IPS-20b (cell line): ENCODE measurements around the gene AFDN.

Experiments used
- H3K27ac ChIP-seq: one replicate; pipeline ENCODE4 v1.5.1; 2013; ENCODE audit warnings: low read length
- H3K27me3 ChIP-seq: 2 replicates; pipeline ENCODE4 v1.6.1; 2013; ENCODE audit warnings: mild to moderate bottlenecking, low read length, inconsistent platforms; ENCODE audit not compliant: insufficient read depth
- H3K36me3 ChIP-seq: 2 replicates; pipeline ENCODE4 v1.6.1; 2013; ENCODE audit warnings: low read depth, mild to moderate bottlenecking, inconsistent platforms, low read length, moderate library complexity; ENCODE audit not compliant: insufficient read depth
- H3K4me1 ChIP-seq: 2 replicates; pipeline ENCODE4 v1.6.1; 2013; ENCODE audit warnings: mild to moderate bottlenecking, control low read depth, inconsistent platforms, low read length, moderate library complexity; ENCODE audit not compliant: insufficient read depth
- H3K4me3 ChIP-seq: 2 replicates; pipeline ENCODE4 v1.5.1; 2013; ENCODE audit warnings: mild to moderate bottlenecking, low read length, inconsistent platforms
- H3K9ac ChIP-seq: 2 replicates; pipeline ENCODE4 v1.6.1; 2013; ENCODE audit warnings: low read depth, mild to moderate bottlenecking, inconsistent platforms, low read length, moderate library complexity
- H3K9me3 ChIP-seq: 2 replicates; pipeline ENCODE4 v1.6.1; 2013; ENCODE audit warnings: mild to moderate bottlenecking, low read depth, low read length, inconsistent platforms; ENCODE audit not compliant: insufficient read depth

The AFDN gene

DNA sequence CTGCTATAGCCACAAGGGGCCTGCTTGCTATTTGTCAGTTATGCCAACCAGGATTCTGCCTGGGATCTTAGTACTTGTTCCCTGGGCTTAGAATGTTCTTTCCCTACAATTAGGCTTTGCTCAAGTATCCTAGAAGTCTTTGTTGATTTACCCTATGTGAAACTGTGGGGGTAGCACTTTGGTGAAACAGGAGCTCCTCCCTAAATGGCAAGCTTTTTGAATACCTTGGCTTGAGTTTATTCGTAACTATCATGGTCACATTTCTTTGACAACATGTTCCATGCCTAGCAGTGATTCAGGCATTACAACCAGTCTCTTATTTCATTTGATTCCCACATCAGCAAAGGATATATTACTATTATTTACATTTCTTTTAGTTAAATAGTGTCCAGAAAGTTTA, 21.2 kb downstream of the AFDN start:
- no peak overlapping the region for H3K4me3 ChIP-seq
- H3K9ac ChIP-seq = no peak overlapping the region; the same call in 1 of the 2 replicates
- H3K27me3 ChIP-seq = no peaks in the 10 kb centered on the region
- no peak overlapping the region for H3K27ac ChIP-seq
- H3K36me3 ChIP-seq = no peaks in the 10 kb centered on the region
- H3K9me3 ChIP-seq = no peaks in the 10 kb centered on the region
- peaks cover 56% of the 10 kb centered on the region for H3K4me1 ChIP-seq

DNA sequence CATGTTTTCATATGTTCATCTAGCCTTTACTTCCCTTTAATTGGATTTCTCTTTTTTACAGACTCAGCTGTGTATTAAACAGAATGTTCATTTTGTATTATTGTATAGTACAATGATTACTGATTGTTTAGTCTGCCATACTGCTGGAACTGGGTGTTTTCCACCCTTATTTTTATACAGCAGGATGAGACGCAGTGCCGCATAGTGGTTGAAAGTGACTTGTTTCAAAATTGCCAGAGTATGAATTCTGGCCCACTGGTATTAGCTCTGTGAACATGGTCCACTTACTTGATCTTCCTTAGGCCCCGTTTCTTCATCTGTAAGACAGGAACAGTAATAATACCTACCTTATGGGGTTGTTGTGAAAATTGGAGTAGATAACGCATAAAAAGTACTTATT, 22.1 kb downstream of the AFDN start:
- peak overlapping the region; percentile 36 for H3K27ac ChIP-seq

GRCh38 chr6:167849846-167850459, 23.2 kb downstream of the AFDN start:
- peaks cover 52% of the 10 kb centered on the region for H3K4me1 ChIP-seq
- peak overlapping the region; percentile 59; the same call in 1 of the 2 replicates for H3K9ac ChIP-seq
- peak overlapping the region; percentile 36 for H3K27ac ChIP-seq
- no peaks in the 10 kb centered on the region for H3K9me3 ChIP-seq
- H3K36me3 ChIP-seq = no peaks in the 10 kb centered on the region
- no peaks in the 10 kb centered on the region for H3K27me3 ChIP-seq
- H3K4me3 ChIP-seq = peak overlapping the region; percentile 34; the same call in 1 of the 2 replicates

More for the DNA sequence above, 22.1 kb downstream of the AFDN start:
- no peaks in the 10 kb centered on the region for H3K36me3 ChIP-seq
- H3K4me3 ChIP-seq = peak overlapping the region; percentile 34; the same call in 1 of the 2 replicates
- no peaks in the 10 kb centered on the region for H3K9me3 ChIP-seq
- no peaks in the 10 kb centered on the region for H3K27me3 ChIP-seq
- peak overlapping the region; percentile 59; the same call in 1 of the 2 replicates for H3K9ac ChIP-seq
- H3K4me1 ChIP-seq = peaks cover 52% of the 10 kb centered on the region

DNA sequence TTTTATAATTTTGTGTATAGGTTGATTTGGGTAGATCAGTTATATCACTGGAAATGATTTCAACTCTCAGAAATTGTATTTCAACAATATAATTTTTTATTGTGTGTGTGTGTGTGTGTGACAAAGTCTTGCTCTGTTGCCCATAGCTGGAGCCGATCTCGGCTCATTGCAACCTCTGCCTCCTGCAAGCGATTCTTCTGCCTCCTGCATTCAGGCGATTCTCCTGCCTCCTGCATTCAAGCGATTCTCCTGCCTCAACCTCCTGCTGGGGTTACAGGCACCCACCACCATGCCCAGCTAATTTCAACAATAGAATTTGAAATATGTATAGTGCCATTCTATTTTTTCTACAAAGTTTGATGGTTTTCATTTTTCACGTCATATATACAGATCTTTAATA, 24.1 kb downstream of the AFDN start:
- peaks cover 57% of the 10 kb centered on the region for H3K4me1 ChIP-seq
- no peaks in the 10 kb centered on the region for H3K36me3 ChIP-seq
- H3K9me3 ChIP-seq = no peaks in the 10 kb centered on the region
- H3K4me3 ChIP-seq = peak overlapping the region; percentile 34; the same call in 1 of the 2 replicates
- no peaks in the 10 kb centered on the region for H3K27me3 ChIP-seq
- H3K9ac ChIP-seq = peak overlapping the region; percentile 59; the same call in 1 of the 2 replicates
- H3K27ac ChIP-seq = no peak overlapping the region

GRCh38 chr6:167851370-167851952, 24.8 kb downstream of the AFDN start:
- H3K4me1 ChIP-seq = peaks cover 62% of the 10 kb centered on the region
- H3K36me3 ChIP-seq = no peaks in the 10 kb centered on the region
- H3K9me3 ChIP-seq = no peaks in the 10 kb centered on the region
- no peak overlapping the region for H3K27ac ChIP-seq
- H3K27me3 ChIP-seq = no peaks in the 10 kb centered on the region
- H3K4me3 ChIP-seq = no peak overlapping the region
- no peak overlapping the region; the same call in 1 of the 2 replicates for H3K9ac ChIP-seq

DNA sequence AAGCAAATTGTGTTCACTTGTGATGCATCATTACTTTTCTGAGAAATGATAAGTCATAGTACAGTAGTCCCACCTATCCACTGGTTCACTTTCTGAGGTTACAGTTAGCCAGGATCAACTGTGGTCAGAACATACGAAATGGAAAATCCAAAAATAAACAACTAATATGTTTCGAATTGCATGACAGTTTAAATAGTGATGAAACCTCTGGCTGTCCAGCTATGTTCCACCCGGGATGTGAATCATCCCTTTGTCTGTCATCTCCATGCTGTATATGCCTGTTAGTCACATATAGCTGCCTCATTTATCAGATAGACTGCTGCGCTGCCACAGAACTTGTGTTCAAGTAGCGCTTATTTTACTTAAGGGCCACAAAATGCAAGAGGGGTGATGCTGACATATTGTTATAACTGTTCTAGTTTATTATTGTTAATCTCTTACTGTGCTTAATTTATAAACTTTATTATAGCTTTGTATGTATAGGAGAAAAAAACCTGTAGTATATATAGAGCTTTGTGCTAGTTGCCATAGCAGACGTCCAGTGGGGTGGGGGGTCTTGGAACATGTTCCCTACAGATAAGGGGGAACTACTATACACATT, 29.2 kb downstream of the AFDN start:
- Histone ChIP-seq H3K4me1 (peaks cover 64% of the 10 kb centered on the region), H3K27me3 (no peaks in the 10 kb centered on the region), H3K9me3 (no peaks in the 10 kb centered on the region), H3K9ac (no peak overlapping the region), H3K4me3 (no peak overlapping the region), H3K27ac (no peak overlapping the region), H3K36me3 (no peaks in the 10 kb centered on the region)

GRCh38 chr6:167856474-167856873, 29.8 kb downstream of the AFDN start:
- Histone ChIP-seq H3K4me3 (no peak overlapping the region), H3K9me3 (no peaks in the 10 kb centered on the region), H3K9ac (no peak overlapping the region), H3K36me3 (no peaks in the 10 kb centered on the region), H3K27me3 (no peaks in the 10 kb centered on the region), H3K4me1 (peaks cover 64% of the 10 kb centered on the region), H3K27ac (no peak overlapping the region)

DNA sequence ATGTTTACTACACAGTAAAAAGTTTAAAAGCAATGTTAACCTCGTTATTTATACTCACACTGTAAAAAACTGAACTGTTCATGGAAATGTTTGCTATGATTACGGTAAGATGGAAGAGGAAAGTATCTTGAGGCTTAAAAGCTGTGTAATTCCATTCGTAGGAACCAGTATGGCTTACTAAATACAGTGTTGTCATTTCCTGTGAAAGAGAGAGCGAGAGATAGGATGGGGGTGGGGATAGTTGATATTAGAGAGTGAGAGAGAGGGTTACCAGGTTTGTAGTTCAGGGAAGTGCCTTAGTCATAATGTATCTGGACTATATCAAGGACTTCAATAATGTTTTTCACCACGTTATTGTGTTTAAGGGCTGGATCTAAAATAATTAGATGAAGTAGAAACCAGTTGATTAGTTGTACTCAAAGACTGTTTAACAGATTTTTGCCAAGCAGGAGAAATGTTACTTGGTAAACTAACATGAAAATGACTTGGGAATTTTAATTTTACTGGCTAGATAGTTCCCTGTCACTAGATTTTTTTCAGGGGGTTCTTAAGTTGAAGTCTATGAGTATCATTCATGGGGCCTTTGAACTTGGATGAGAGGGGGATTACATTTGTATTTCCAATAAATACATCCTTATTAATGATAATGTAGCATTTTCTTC, 30.4 kb downstream of the AFDN start:
- peaks cover 70% of the 10 kb centered on the region for H3K4me1 ChIP-seq
- 0 out of 2 replicates have a peak overlapping the region, but pooled peaks have one; percentile 14 for H3K4me3 ChIP-seq
- H3K27ac ChIP-seq = no peak overlapping the region
- no peaks in the 10 kb centered on the region for H3K36me3 ChIP-seq
- no peaks in the 10 kb centered on the region for H3K27me3 ChIP-seq
- H3K9me3 ChIP-seq = no peaks in the 10 kb centered on the region
- no peak overlapping the region for H3K9ac ChIP-seq

DNA sequence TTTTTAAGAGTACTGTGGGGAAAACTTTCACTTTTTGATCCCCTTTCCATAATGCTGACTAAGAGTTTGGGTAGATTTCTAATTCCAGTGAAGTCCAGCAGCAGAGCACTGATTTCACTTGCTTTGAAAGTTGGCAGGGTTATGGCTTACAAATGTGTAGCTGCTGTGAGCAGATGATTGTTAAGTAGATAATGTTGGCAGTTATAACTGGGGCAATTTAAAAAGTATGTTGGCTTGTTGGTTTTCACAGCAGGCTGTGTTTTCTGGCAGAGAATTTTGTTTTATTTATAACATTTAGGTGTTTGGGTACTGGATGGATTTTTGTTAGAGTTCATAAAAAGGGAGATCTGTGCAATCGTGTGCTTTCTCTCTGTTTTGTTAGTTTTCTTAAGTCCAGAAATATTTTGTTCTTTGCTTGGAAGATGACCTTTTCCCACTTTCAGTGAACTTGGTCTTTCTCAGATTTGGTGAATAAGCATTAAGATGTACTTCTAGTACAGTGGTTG, 31.4 kb downstream of the AFDN start:
- no peaks in the 10 kb centered on the region for H3K27me3 ChIP-seq
- H3K36me3 ChIP-seq = no peaks in the 10 kb centered on the region
- H3K27ac ChIP-seq = peak overlapping the region; percentile 44
- H3K9me3 ChIP-seq = no peaks in the 10 kb centered on the region
- H3K4me1 ChIP-seq = peaks cover 66% of the 10 kb centered on the region
- H3K9ac ChIP-seq = peak overlapping the region; percentile 53; the same call in 1 of the 2 replicates
- peak overlapping the region; percentile 7; the same call in 1 of the 2 replicates for H3K4me3 ChIP-seq

- Histone ChIP-seq H3K9ac (peak overlapping the region; percentile 53; the same call in 1 of the 2 replicates), H3K4me1 (peaks cover 66% of the 10 kb centered on the region), H3K27ac (peak overlapping the region; percentile 44)
Measured at GRCh38 chr6:167858842-167859664, 32.3 kb downstream of the AFDN start.

More at GRCh38 chr6:167858842-167859664, 32.3 kb downstream of the AFDN start:
- no peaks in the 10 kb centered on the region for H3K36me3 ChIP-seq
- H3K4me3 ChIP-seq = peak overlapping the region; percentile 7; the same call in 1 of the 2 replicates
- H3K27me3 ChIP-seq = no peaks in the 10 kb centered on the region
- no peaks in the 10 kb centered on the region for H3K9me3 ChIP-seq
